Testis (tissue), 2 donors: ENCODE measurements around the gene TM4SF1.

ENCODE experiments used
- CTCF ChIP-seq, 3 experiments: fragments of 450-650 bp in 2 of 3; fragments of 200-600 bp in 1 of 3; sonication (generic) in 1 of 3; IDR thresholded peaks; one replicate each; pipeline ENCODE4 v1.5.1; 2016 to 2019; ENCODE audit warnings: antibody characterized with exemption in 3 of 3, mild to moderate bottlenecking in 2 of 3, moderate library complexity in 1 of 3
- POLR2A ChIP-seq: fragments of 450-650 bp; IDR thresholded peaks from one replicate; pipeline ENCODE4 v1.6.1; 2017; ENCODE audit warnings: antibody characterized with exemption, mild to moderate bottlenecking, moderate library complexity

GRCh38 chr3:149426325-149426724 is 48.9 kb upstream of the TM4SF1 start:
- TF ChIP-seq POLR2A = no peak
- no peak for TF ChIP-seq CTCF (IDR thresholded peaks at IDR 0.05)
